ENCODE results near the gene VWA2.

GRCh38 chr10:114212153-114212552 is 26.9 kb upstream of the VWA2 start:
- no peak for TF ChIP-seq CTCF (optimal IDR thresholded peaks at IDR 0.05 in 1 of 3, IDR thresholded peaks at IDR 0.05 in 1 of 3, conservative IDR thresholded peaks at IDR 0.05 in 1 of 3; ENCODE audit: extremely low read depth in 1 of 3, insufficient read depth in 2 of 3, low read length in 3 of 3)
- TF ChIP-seq EZH2 (IDR thresholded peaks at IDR 0.05; ENCODE audit: low read length), result no peak

All from keratinocyte (primary cell).